H9 (cell line): Measurements from ENCODE around the gene ANKMY1. TPM values are rescaled to one million over a fixed set of nuclear protein-coding genes. Genes with fewer than 3 reads are reported as not detected.

Source experiments
- DNase-seq: peaks from one replicate; pipeline ENCODE4 v3.0.0-alpha.2; 2017
- H2AFZ ChIP-seq: one replicate; pipeline ENCODE4 v1.6.1; 2013; ENCODE audit warnings: mild to moderate bottlenecking, low read length, control low read depth, moderate library complexity
- H2AK5ac ChIP-seq: 2 replicates; pipeline ENCODE4 v1.6.1; 2013; ENCODE audit warnings: low read length, control low read depth, mixed read lengths; ENCODE audit not compliant: insufficient read length
- H2BK120ac ChIP-seq: one replicate; pipeline ENCODE4 v1.6.1; 2013; ENCODE audit warnings: low read depth, mild to moderate bottlenecking, low read length, control low read depth, inconsistent platforms; ENCODE audit not compliant: poor library complexity, severe bottlenecking
- H2BK12ac ChIP-seq: 2 replicates; pipeline ENCODE4 v1.6.1; 2013; ENCODE audit warnings: low read length, control low read depth, mixed read lengths, low read depth; ENCODE audit not compliant: insufficient read length
- H2BK15ac ChIP-seq: 2 replicates; pipeline ENCODE4 v1.6.1; 2013; ENCODE audit warnings: low read depth, low read length, control low read depth
- H2BK20ac ChIP-seq: one replicate; pipeline ENCODE4 v1.6.1; 2013; ENCODE audit warnings: low read depth, mild to moderate bottlenecking, low read length, control low read depth, inconsistent platforms; ENCODE audit not compliant: poor library complexity, severe bottlenecking
- H2BK5ac ChIP-seq: 2 replicates; pipeline ENCODE4 v1.6.1; 2013; ENCODE audit warnings: low read length, control low read depth, mixed read lengths; ENCODE audit not compliant: insufficient read length
- H3K14ac ChIP-seq: 2 replicates; pipeline ENCODE4 v1.6.1; 2013; ENCODE audit warnings: low read length, control low read depth; ENCODE audit not compliant: insufficient read depth
- H3K18ac ChIP-seq: 2 replicates; pipeline ENCODE4 v1.6.1; 2013; ENCODE audit warnings: low read depth, mild to moderate bottlenecking, mixed read lengths, low read length, control low read depth; ENCODE audit not compliant: insufficient read length
- H3K23ac ChIP-seq: 2 replicates; pipeline ENCODE4 v1.6.1; 2013; ENCODE audit warnings: low read length, control low read depth, mixed read lengths, low read depth; ENCODE audit not compliant: insufficient read length
- H3K23me2 ChIP-seq: 2 replicates; pipeline ENCODE4 v1.6.1; 2013; ENCODE audit warnings: low read depth, mild to moderate bottlenecking, mixed read lengths, low read length, control low read depth; ENCODE audit not compliant: insufficient read length, poor library complexity, severe bottlenecking
- H3K27ac ChIP-seq: 2 replicates; pipeline ENCODE4 v1.5.1; 2013; ENCODE audit warnings: low read length, control low read depth, mixed read lengths, low read depth; ENCODE audit not compliant: insufficient read length
- H3K27me3 ChIP-seq: 2 replicates; pipeline ENCODE4 v1.6.1; 2013; ENCODE audit warnings: low read length, control low read depth, inconsistent platforms; ENCODE audit not compliant: insufficient read depth
- H3K4ac ChIP-seq: 2 replicates; pipeline ENCODE4 v1.6.1; 2013; ENCODE audit warnings: low read depth, mild to moderate bottlenecking, control low read depth, inconsistent platforms, low read length, moderate library complexity
- H3K4me1 ChIP-seq: 2 replicates; pipeline ENCODE4 v1.6.1; 2013; ENCODE audit warnings: low read length, control low read depth, inconsistent platforms; ENCODE audit not compliant: insufficient read depth
- H3K4me2 ChIP-seq: 2 replicates; pipeline ENCODE4 v1.6.1; 2013; ENCODE audit warnings: low read length, control low read depth, mixed read lengths; ENCODE audit not compliant: insufficient read length, insufficient read depth
- H3K56ac ChIP-seq: 2 replicates; pipeline ENCODE4 v1.6.1; 2013; ENCODE audit warnings: low read depth, mild to moderate bottlenecking, mixed read lengths, low read length, control low read depth; ENCODE audit not compliant: insufficient read length
- H3K79me1 ChIP-seq: 2 replicates; pipeline ENCODE4 v1.6.1; 2013; ENCODE audit warnings: low read depth, mild to moderate bottlenecking, moderate library complexity, low read length, control low read depth, inconsistent platforms; ENCODE audit not compliant: insufficient read depth, poor library complexity, severe bottlenecking
- H3K79me2 ChIP-seq: 2 replicates; pipeline ENCODE4 v1.6.1; 2013; ENCODE audit warnings: low read length, control low read depth, inconsistent platforms; ENCODE audit not compliant: insufficient read depth
- H3K9ac ChIP-seq: 2 replicates; pipeline ENCODE4 v1.6.1; 2013; ENCODE audit warnings: low read length, control low read depth, mixed read lengths; ENCODE audit not compliant: insufficient read length; ENCODE audit errors: extremely low read depth
- H3K9me3 ChIP-seq: one replicate; pipeline ENCODE4 v1.6.1; 2013; ENCODE audit warnings: low read depth, low read length, inconsistent platforms; ENCODE audit not compliant: control insufficient read depth
- H3T11ph ChIP-seq: one replicate; pipeline ENCODE4 v1.6.1; 2013; ENCODE audit warnings: mild to moderate bottlenecking, low read length, control low read depth, inconsistent platforms
- H4K20me1 ChIP-seq: one replicate; pipeline ENCODE4 v1.6.1; 2013; ENCODE audit not compliant: control insufficient read depth, insufficient read length, insufficient read depth
- H4K5ac ChIP-seq: 2 replicates; pipeline ENCODE4 v1.6.1; 2013; ENCODE audit warnings: low read depth, mild to moderate bottlenecking, mixed read lengths, low read length, control low read depth; ENCODE audit not compliant: insufficient read length
- H4K8ac ChIP-seq: replicated peaks from 2 replicates; pipeline ENCODE4 v1.6.1; 2013; ENCODE audit warnings: low read length, control low read depth, mixed read lengths, low read depth; ENCODE audit not compliant: insufficient read length
- H4K91ac ChIP-seq: 2 replicates; pipeline ENCODE4 v1.6.1; 2013; ENCODE audit warnings: low read depth, mild to moderate bottlenecking, moderate library complexity, mixed read lengths, low read length, control low read depth; ENCODE audit not compliant: insufficient read length
- H3K27ac Mint-ChIP-seq, 3 experiments: 2 replicates in 2 of 3; 3 replicates in 1 of 3; pipeline ENCODE4 v1.8.0; 2020 to 2021; ENCODE audit warnings: mixed read lengths in 3 of 3, mild to moderate bottlenecking in 1 of 3, moderate library complexity in 1 of 3
- H3K27me3 Mint-ChIP-seq: 2 replicates; pipeline ENCODE4 v1.8.0; 2021; ENCODE audit warnings: low read depth, mild to moderate bottlenecking, moderate library complexity, mixed read lengths
- H3K36me3 Mint-ChIP-seq, 3 experiments: 2 replicates in 2 of 3; 3 replicates in 1 of 3; pipeline ENCODE4 v1.8.0; 2020 to 2021; ENCODE audit warnings: low read depth in 3 of 3, mixed read lengths in 3 of 3; ENCODE audit not compliant: insufficient read depth in 1 of 3
- H3K4me1 Mint-ChIP-seq, 2 experiments: 2 replicates each; pipeline ENCODE4 v1.8.0; 2020; ENCODE audit warnings: mixed read lengths in 2 of 2
- H3K4me3 Mint-ChIP-seq, 2 experiments: 2 replicates in 1 of 2; 3 replicates in 1 of 2; pipeline ENCODE4 v1.8.0; 2020 to 2021; ENCODE audit warnings: mild to moderate bottlenecking in 2 of 2, mixed read lengths in 2 of 2, moderate library complexity in 1 of 2
- H3K9me3 Mint-ChIP-seq, 2 experiments: 2 replicates in 1 of 2; 3 replicates in 1 of 2; pipeline ENCODE4 v1.8.0; 2020; ENCODE audit warnings: mild to moderate bottlenecking in 2 of 2, mixed read lengths in 2 of 2, moderate library complexity in 1 of 2
- WGBS: extraction: QIAGEN DNeasy Blood & Tissue Kit; methylation state at CpG from one replicate; pipeline ENCODE4 v1.1.7; 2013; ENCODE audit warnings: missing lambda C conversion rate, low lambda C conversion rate, mixed read lengths; ENCODE audit not compliant: insufficient read length; ENCODE audit errors: extremely low coverage; 5-methylcytosine and 5-hydroxymethylcytosine counted together
- total RNA-seq: library from RNA; stranded (reverse); gene quantifications from 2 replicates; pipeline ENCODE4 v1.2.1, GENCODE V29; 2021
- TF ChIP-seq, protein P1 (sequence below): fragments of 200-600 bp; sonication (generic); conservative IDR thresholded peaks from 3 replicates; pipeline ENCODE4 v1.8.0; 2021; ENCODE audit warnings: antibody characterized with exemption, mild to moderate bottlenecking

The ANKMY1 gene
- total RNA-seq, 1 experiment from 2014 or later: 13.7 TPM

DNA sequence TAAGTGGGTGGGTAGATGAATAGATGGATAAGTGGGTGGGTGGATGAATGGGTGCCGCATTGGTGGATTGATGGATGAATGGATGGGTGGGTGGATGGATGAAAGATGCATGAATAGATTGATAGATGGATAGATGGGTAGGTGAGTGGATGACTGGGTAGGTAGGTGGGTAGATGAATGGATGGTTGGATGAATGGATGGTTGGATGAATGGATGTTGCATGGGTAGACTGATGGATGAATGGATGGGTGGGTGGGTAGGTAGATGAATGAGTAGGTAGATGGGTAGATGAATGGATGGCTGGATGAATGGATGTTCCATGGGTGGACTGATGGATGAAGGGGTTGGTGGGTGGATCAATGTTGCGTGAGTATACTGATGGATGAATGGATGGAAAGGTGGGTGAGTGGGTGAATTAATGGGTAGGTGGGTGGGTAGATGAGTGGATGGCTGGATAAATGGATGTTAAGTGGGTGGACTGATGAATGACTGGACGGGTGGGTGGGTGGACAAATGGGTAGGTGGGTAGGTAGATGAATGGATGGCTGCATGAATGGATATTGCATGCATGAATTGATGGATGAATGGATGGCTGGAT lies 30.5 kb downstream of the ANKMY1 start:
- no peak overlapping the region for H2BK120ac ChIP-seq
- no peaks in the 10 kb centered on the region for H3K4me1 ChIP-seq
- no peak overlapping the region for H4K8ac ChIP-seq
- Mint-ChIP-seq H3K27ac (no peak overlapping the region), H3K27me3 (no peaks in the 10 kb centered on the region; the same call in 1 of the 2 replicates), H3K4me3 (no peak overlapping the region), H3K4me1 (no peaks in the 10 kb centered on the region), H3K36me3 (peaks cover 73 to 92% (median 84%) of the 10 kb centered on the region in 3 experiments), H3K9me3 (peaks cover 74 to 79% of the 10 kb centered on the region in 2 experiments)
- no peak overlapping the region for H3T11ph ChIP-seq
- H2BK12ac ChIP-seq: no peak overlapping the region
- H3K9ac ChIP-seq: no peak overlapping the region
- no peaks in the 10 kb centered on the region for H3K79me2 ChIP-seq
- H3K4me2 ChIP-seq: no peak overlapping the region
- no peak overlapping the region for H2AFZ ChIP-seq
- no peak overlapping the region for H2BK15ac ChIP-seq
- peaks cover 25% of the 10 kb centered on the region for H3K9me3 ChIP-seq
- H3K14ac ChIP-seq: no peak overlapping the region
- H4K91ac ChIP-seq: no peak overlapping the region
- H2AK5ac ChIP-seq: no peak overlapping the region
- TF ChIP-seq, protein P1, sequence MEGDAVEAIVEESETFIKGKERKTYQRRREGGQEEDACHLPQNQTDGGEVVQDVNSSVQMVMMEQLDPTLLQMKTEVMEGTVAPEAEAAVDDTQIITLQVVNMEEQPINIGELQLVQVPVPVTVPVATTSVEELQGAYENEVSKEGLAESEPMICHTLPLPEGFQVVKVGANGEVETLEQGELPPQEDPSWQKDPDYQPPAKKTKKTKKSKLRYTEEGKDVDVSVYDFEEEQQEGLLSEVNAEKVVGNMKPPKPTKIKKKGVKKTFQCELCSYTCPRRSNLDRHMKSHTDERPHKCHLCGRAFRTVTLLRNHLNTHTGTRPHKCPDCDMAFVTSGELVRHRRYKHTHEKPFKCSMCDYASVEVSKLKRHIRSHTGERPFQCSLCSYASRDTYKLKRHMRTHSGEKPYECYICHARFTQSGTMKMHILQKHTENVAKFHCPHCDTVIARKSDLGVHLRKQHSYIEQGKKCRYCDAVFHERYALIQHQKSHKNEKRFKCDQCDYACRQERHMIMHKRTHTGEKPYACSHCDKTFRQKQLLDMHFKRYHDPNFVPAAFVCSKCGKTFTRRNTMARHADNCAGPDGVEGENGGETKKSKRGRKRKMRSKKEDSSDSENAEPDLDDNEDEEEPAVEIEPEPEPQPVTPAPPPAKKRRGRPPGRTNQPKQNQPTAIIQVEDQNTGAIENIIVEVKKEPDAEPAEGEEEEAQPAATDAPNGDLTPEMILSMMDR: no peak
- no peak overlapping the region for H2BK20ac ChIP-seq
- no peaks in the 10 kb centered on the region for H4K20me1 ChIP-seq
- no peaks in the 10 kb centered on the region for H3K79me1 ChIP-seq
- no peak for DNase-seq
- no peak overlapping the region for H3K56ac ChIP-seq
- H3K27ac ChIP-seq: no peak overlapping the region
- H3K23ac ChIP-seq: no peak overlapping the region
- no peak overlapping the region for H4K5ac ChIP-seq
- H3K23me2 ChIP-seq: no peaks in the 10 kb centered on the region
- no peak overlapping the region for H2BK5ac ChIP-seq
- no peak overlapping the region for H3K4ac ChIP-seq
- H3K18ac ChIP-seq: no peak overlapping the region
- no CpG with 5 or more reads among the region's 3 CpGs for WGBS
- no peaks in the 10 kb centered on the region for H3K27me3 ChIP-seq
